ENCODE data around the gene NCKAP5.

- TF ChIP-seq, protein P1, sequence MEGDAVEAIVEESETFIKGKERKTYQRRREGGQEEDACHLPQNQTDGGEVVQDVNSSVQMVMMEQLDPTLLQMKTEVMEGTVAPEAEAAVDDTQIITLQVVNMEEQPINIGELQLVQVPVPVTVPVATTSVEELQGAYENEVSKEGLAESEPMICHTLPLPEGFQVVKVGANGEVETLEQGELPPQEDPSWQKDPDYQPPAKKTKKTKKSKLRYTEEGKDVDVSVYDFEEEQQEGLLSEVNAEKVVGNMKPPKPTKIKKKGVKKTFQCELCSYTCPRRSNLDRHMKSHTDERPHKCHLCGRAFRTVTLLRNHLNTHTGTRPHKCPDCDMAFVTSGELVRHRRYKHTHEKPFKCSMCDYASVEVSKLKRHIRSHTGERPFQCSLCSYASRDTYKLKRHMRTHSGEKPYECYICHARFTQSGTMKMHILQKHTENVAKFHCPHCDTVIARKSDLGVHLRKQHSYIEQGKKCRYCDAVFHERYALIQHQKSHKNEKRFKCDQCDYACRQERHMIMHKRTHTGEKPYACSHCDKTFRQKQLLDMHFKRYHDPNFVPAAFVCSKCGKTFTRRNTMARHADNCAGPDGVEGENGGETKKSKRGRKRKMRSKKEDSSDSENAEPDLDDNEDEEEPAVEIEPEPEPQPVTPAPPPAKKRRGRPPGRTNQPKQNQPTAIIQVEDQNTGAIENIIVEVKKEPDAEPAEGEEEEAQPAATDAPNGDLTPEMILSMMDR (IDR thresholded peaks at IDR 0.05 in 2 of 3, conservative IDR thresholded peaks at IDR 0.05 in 1 of 3; ENCODE audit: insufficient read depth in 2 of 3, low read depth in 1 of 3, low read length in 3 of 3), result no peak
- TF ChIP-seq FOS (IDR thresholded peaks at IDR 0.05; ENCODE audit: extremely low read depth, insufficient read length), result no peak
- no peak for TF ChIP-seq E2F1 (CRISPR knock-in tag; IDR thresholded peaks at IDR 0.05)
- TF ChIP-seq YBX1 (IDR thresholded peaks at IDR 0.05), result no peak
- TF ChIP-seq GABPB2 (CRISPR knock-in tag; conservative IDR thresholded peaks at IDR 0.05), result no peak
- no peak for TF ChIP-seq SMARCB1 (IDR thresholded peaks at IDR 0.05; ENCODE audit: insufficient read length, low read depth)
- TF ChIP-seq EZH2 (IDR thresholded peaks at IDR 0.05; ENCODE audit: borderline replicate concordance, low read depth, low read length), result no peak
- TF ChIP-seq, protein P2, sequence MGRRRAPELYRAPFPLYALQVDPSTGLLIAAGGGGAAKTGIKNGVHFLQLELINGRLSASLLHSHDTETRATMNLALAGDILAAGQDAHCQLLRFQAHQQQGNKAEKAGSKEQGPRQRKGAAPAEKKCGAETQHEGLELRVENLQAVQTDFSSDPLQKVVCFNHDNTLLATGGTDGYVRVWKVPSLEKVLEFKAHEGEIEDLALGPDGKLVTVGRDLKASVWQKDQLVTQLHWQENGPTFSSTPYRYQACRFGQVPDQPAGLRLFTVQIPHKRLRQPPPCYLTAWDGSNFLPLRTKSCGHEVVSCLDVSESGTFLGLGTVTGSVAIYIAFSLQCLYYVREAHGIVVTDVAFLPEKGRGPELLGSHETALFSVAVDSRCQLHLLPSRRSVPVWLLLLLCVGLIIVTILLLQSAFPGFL (CRISPR knock-in tag; IDR thresholded peaks at IDR 0.05), result no peak
- no peak for TF ChIP-seq TAF1 (IDR thresholded peaks at IDR 0.05; ENCODE audit: control insufficient read depth, extremely low read depth, insufficient read depth, low read length, severe bottlenecking)
Measured at GRCh38 chr2:133574620-133575019, 6.4 kb upstream of the NCKAP5 start.

Data from K562 (cell line).